Prostate gland (tissue), 2 donors: ENCODE measurements around the gene DAAM1.

Experiments
- CTCF ChIP-seq, 4 experiments: fragments of 200-600 bp in 2 of 4; fragments of 450-650 bp in 2 of 4; sonication (generic) in 2 of 4; IDR thresholded peaks; 1 replicate in 3 of 4; 2 replicates in 1 of 4; pipeline ENCODE4 v1.5.1; 2016 to 2019; ENCODE audit warnings: antibody characterized with exemption in 4 of 4, mild to moderate bottlenecking in 2 of 4, moderate library complexity in 2 of 4
- POLR2A ChIP-seq: fragments of 450-650 bp; IDR thresholded peaks from one replicate; pipeline ENCODE4 v1.6.1; 2016; ENCODE audit warnings: antibody characterized with exemption, mild to moderate bottlenecking

DNA sequence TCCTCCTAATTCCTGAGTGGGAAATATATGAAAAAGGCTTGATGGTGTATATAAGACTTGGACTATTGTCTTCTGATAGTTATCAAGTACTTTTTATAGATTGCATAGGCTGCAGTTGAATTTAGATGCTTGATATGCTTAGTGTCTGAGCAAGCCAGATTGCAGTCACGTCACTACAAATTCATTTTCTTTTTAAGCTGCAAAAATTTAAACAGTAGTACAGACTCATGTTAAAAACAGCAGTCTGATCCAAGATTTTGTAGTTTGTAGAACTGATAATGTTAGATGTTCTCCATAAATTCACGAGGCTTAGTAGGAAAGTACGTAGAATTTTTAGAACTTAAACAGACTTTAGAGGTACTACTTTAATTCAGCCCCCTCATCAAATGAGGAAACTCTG, 150.3 kb downstream of the DAAM1 start:
- TF ChIP-seq POLR2A (no peak), CTCF (IDR thresholded peaks at IDR 0.05) (no peak)
